Stimulated activated CD8-positive, alpha-beta memory T cell treated with anti-CD3 and anti-CD28 coated beads, Interleukin-7, amount 100 ng/mL, for 1 hour (primary cell): Measurements from ENCODE around the gene KRT37.
"Not testable (repeated sequence)": the region's sequence is repeated elsewhere in the genome, so short reads cannot be mapped to it uniquely, and the experiment has no call there.

ENCODE experiments used
- DNase-seq, 2 donors: peaks; one replicate each; pipeline ENCODE4 v3.0.0-alpha.2; 2020; ENCODE audit warnings: low read depth in 2 of 2

The KRT37 gene

DNA sequence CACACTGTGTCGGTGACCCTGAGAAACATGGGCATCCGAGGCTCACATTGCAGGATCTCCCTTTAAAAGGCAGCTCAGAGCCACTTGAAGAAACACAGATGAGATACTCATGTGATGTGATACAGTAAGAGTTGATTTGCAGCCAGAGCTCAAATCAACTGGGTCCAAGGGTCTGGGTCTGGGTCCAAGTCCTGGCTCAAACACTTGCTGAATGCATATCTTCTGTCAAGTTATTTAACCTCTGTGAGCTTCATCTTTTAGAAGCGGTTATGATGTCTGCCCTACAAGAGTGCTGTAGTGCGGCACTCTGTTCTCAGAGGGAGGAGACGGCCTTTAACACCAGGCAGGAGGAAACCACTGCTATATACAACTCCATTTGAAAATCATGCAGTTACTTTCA lies 10.0 kb upstream of the KRT37 start:
- no peak for DNase-seq

DNA sequence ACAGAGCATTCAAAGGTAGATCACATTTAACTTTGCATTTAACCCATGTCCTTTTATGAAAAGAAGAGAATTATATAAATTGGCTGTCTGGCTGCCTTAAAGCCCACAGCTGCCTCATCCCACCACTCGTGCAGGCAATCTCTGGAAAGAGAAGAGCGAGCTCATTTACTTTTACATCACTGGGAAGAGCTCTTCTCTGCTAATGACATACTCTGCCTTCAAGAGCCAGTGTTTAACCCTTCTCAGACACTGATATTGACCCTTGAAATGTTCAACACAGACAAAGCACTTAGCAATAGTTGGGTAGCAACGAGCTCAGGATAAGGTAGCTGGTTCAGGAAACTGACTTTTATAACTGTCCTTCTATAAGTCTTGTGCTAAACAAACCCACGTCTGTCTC lies 9.6 kb upstream of the KRT37 start:
- DNase-seq: no peak

DNA sequence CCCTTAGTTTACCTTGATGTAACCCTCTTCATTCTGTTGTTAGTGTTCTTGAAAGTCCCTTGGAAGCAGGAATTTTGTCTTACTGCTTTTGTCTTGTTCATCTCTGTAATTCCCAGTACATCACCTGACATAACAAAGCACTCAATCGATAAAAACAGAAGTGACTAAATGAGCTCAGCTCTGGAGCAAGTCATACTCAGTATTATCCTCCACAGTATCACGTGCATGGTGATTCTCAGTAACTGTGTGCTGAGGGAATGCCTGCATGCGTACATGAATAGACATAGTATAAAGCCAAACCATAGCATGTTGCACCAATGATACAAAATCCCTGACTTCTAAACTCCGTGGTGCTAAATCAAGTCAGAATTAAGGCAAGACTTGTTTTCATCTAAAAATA lies 9.2 kb upstream of the KRT37 start:
- no peak for DNase-seq

DNA sequence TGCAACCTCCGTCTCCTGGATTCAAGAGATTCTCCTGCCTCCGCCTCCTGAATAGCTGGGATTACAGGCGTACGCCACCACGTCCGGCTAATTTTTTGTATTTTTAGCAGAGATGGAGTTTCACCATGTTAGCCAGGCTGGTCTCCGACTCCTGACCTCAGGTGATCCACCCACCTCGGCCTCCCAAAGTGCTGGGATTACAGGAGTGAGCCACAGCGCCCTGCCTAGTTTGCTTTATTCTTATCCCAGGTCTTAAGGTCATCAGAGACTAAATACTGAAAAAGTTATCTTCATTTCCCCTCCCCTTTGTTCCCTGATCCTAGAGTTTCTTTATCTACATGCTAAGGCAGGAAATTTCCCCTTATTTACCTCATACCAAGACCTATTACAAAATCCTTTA lies 6.0 kb upstream of the KRT37 start:
- DNase-seq: not testable (repeated sequence)

DNA sequence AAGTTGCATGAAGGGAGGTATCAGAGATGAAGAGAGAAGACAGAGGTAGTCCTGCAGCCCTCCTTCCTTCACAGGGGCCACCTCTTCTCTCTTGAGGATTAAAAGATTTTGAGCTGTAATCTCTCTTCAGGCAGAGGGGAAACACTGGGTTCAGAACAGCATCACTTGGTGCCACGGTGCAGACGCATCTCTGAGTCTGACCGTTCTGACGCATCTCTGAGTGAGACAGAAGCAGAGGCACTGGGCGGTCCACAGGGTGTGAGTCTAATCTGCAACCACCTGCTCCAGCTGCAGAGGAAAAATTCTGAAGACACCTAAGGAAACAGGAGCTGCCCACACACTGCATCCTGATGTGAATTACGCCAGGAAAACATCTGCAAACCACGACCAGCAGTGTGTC lies 5.3 kb upstream of the KRT37 start:
- no peak for DNase-seq

DNA sequence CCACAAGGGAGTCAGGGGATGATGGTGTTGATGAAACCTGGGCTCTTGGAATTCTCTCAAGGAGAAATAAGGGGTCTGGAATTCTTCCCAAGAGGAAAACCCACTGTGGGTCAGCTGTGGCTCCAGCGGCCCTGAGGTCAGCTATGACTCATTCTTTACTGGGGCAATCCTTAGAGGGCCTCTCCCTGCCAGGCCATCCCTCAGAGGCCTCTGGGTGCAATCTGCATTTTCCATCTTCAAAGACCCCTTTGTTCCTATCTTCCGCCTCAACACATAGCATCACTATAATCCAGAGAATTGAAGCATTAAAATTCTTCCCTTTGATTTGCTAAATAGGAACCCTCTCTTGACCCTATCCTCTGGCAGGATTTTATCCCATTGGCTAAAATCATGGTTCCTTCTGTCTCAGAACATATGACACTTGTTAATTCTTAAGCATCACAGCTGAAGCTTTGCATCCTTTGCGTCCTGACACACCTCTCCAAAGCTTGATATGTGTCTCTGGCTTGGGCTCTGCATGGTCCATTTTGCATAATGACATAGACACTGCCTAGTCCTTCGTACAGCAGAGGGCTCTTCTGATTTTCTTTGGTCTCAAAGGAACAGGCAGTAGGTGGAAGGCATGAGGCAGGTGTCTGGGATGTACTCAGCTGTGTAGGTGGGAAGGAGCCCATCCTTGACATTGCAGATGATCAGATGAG lies 4.4 kb upstream of the KRT37 start:
- no peak for DNase-seq

DNA sequence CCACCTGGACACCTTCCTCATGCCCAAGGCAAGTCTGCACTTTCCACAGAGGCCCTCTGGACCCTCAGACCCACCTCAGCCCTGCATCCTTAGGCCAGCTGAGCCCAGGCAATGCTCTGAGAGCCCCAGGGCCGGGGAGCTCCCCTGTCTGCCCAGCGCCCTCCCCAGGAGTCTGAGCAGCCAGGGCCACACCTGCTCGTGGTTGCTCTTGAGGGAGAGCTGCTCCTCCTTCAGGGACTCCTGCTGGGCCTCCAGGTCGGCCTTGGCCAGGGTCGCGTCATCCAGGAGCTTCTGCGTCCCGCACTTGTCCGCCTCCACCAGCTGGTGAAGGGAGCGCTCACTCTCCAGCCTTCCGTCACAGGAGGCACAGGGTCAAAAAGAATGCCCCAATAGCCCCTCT lies 1.8 kb downstream of the KRT37 start:
- DNase-seq: not testable (repeated sequence)

DNA sequence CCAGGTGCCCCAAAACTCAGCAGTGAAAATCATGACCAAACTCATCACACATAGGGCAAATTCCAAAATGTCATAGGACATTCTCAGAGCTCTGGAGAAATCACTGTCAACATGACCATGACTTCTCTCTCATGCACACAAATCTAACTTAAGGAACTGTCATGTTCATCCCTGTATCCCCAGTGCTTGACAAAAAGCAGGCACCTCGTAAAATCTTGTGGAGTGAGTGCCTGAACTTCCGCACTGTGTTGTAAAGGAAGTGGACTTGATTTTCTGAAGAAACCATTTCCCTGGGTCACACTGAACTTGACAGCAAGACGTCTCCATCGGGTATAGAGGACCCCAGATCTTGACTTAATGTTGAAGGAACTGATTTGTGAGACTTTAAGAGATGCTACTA lies 2.8 kb downstream of the KRT37 start:
- no peak for DNase-seq

DNA sequence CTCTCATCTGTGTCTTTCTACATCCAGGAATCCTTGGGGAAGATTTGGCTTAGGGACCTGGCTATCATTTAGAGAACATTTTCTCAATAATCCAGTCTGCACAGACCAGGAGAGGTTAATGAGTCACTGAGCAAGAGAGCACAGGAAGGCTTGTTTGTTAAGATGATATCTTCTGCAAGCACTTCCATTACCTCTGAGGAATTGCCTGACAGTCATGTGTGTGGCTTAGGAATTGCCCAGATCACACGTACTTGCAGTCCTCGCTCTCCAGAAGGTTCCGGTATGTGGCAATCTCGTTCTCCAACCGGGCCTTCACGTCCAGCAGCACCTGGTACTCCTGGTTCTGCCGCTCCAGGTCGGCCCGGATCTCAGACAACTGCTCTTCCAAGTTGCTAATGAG lies 3.3 kb downstream of the KRT37 start:
- no peak for DNase-seq

DNA sequence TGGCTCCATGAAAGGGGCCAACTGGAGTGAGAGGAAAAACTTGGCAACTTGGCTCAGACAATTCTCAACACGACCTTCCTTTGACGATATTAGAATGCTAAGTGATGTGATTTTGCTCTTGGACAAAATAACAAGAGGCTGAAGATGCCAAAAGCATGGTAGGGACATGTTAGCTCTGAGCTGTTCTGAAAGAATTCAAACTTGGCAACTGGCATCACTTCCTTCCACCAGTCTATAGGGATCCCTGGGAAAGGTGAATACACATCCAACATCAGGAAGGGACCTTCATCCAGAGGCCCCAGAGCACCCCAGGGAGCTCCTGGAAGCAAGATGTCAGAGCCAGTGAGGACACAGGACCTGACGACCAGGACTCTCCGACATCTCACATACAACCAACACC lies 4.3 kb downstream of the KRT37 start:
- DNase-seq: no peak

DNA sequence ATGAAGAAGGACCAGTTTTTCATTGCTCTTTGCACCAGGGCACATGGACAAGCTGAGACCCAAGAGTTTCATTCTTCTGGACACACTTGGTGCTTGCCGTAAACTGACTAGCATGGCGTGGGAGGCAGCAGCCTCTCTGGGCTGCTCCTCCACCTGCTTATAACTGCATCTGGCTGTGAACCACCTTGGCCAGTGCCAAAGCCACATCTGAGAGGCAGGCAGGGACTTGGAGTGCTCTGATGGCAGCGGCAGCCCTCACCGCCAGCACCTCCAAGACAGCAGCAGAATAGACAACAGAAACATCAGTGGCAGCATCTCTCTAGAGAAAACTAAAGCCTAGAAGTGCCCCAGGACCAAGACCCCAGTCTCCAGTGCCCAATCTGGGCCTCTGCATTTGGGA lies 4.7 kb downstream of the KRT37 start:
- no peak for DNase-seq

DNA sequence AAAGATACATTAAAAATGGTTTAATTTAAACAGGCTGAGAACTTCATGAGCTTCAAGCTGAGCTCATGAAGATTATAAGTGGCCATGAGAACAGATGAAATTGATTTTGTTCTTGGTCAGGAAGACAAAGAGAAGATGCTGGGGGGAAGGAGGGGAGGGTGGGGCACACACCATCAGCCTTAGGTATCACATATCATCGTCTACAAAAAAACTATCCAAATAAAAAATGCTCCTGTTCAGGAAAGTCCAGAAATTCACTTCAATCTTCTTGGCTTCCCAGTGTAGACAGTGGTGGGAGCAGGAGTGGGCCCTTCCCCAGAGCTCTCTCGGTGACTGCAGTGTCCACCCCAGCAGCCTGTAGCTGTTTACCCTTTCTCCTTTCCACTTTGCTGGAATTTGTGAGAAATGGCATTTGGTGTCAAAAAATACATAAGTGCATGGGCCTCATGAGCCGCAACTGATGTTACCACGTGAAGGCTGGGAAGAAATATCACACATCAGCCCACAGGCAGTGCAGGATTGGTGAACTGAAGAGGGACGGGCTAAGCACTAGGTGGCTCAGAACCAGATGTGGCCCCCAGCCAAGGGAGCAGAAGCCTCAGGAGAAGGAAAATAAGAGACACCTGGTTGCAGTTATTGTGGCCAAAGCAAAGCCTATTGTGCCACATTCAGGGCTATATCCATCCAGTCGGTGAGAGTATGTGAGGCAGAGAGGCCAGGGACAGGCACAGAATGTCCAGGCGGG lies 6.1 kb downstream of the KRT37 start:
- no peak for DNase-seq

DNA sequence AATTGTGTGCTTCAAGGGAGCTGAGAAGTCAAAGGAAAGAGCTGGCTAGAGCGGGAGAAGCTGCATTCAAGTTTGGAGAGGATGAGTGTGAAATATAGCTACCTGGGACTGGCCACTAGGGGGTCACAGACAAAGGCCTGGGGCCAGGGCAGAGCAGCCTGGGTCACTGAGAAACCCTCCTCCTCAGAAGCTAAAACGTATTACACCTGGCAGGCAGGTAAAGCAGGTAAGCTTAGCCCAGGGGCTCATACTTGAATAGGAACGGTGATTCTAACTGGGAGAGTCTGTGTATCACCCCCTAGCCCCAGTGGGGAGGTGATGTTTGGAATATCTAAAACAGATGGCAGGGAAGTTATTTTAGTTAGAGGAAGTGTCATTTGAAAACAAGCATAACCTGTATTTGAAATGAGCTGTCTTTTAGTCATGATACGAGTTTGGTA lies 6.8 kb downstream of the KRT37 start:
- DNase-seq: no peak

DNA sequence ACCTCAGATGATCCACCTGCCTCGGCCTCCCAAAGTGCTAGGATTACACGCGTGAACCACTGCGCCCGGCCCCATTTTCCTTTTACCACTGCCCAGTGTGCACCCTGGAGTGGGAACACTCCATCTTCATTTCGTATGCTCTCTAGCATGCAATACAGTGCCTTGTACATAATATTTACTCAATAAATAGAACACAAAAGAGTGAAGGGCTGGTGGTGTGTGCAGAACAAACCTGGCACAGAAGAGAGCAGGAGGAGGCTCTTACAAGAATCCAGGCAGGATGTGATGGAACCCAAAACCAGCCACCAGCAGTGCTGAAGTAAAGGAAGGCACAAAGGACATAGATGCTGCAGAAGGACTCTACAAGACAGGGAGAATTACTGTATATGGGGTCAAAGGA lies 7.3 kb downstream of the KRT37 start:
- DNase-seq: no peak

DNA sequence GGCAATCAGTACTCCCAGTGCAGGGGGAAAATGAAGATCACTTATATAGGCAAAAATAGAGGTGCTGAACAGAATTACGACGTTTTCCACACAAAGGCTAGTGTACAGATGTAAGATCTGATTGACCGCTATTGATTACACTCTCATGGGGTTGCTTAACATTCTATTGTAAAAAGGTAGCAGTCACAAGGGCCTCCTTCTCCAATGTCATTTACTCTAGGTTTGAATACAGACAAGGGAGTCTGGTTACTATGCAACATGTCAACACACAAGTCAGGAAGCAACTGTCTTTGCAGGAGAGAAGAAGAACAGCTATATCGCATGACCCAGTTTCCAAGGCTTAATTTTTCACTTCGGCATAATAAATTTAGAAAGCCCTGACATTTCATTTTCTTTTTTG lies 7.9 kb downstream of the KRT37 start:
- no peak for DNase-seq

DNA sequence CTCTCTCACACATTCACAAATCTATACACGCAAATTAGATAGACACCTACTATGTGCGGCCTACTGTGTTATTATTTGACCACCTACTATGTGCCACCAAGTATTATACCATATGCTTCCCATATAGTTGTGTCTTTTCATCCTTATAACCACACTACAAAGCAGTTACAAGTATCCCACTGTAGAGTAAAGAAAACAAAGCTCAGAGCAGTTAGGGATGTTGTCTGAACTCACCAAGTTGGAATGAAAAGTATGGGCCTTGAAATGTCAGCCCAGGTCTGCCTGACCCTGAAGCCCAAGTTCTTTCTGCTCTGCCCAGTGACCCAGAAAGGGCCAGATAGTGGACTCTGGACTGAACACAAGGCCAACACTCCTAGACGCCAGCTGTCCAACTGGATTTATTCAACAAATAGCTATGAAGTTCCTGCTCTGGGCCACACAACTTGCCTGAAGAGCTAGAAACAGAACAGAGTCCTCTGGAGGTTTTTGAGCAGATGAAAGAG lies 8.5 kb downstream of the KRT37 start:
- no peak for DNase-seq

DNA sequence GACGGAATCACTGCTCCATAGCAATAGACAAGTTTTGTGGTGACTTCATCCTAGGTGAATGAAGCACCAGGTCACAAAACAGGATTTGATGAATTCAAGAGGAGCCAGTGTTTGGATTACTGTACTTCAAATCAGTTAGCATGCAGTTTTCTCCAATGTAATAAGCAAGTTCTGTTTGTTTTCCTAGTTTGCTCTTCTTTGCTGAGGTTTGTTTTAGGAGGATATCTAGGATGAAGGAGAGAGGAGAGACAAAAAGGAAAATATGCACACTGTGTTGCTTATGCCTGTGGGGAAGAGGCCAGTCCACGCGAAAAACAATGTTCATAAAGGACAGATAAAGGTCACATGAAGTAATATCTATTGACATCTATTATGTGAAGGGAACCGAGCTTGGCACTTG lies 9.0 kb downstream of the KRT37 start:
- no peak for DNase-seq

DNA sequence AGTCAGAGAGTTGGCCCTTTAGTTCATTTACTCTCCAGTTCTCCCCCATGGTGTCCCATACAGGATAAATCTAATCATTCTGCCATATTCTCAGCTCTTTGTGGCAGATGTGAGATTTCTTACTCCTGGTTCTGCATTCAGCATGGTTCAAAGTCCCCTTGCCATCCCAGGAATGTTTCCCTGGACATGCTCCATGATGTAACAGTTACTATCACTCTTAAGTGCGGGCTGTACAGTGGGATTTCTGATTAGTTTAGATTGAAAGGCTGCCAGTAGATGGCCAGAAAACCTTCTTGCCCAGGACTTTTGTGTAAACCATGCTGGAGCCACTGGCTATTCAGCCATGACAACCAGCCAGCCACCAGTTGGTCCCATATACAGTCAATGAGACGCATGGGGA lies 10.4 kb downstream of the KRT37 start:
- DNase-seq: no peak

DNA sequence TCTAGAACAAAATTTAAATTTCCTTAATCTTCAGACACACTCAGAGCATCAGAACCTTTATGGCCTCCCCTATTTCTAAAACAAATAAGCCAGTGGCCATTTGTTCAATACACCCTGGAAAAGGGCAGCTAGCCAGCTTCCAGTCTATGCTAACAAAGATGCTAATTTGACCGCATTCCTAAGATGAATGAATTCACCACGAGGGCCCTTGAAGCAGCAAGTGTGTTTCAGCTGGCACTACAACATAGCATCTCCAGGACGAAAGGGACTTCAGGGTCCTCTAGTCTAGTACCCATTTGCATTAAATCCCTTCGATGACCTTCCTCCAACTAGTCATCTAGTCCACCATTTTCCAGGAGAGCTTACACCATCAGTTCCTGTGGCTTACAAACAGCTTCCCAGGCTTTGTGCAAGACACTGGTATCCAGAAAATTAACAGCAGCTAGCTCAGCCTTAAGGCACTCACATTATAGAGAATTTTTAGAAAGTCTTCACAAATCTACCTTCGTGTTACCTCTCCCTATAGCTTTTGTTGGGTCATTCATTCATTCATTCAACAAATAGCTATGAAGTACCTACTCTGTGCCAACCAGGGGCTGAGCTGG lies 10.9 kb downstream of the KRT37 start:
- no peak for DNase-seq

DNA sequence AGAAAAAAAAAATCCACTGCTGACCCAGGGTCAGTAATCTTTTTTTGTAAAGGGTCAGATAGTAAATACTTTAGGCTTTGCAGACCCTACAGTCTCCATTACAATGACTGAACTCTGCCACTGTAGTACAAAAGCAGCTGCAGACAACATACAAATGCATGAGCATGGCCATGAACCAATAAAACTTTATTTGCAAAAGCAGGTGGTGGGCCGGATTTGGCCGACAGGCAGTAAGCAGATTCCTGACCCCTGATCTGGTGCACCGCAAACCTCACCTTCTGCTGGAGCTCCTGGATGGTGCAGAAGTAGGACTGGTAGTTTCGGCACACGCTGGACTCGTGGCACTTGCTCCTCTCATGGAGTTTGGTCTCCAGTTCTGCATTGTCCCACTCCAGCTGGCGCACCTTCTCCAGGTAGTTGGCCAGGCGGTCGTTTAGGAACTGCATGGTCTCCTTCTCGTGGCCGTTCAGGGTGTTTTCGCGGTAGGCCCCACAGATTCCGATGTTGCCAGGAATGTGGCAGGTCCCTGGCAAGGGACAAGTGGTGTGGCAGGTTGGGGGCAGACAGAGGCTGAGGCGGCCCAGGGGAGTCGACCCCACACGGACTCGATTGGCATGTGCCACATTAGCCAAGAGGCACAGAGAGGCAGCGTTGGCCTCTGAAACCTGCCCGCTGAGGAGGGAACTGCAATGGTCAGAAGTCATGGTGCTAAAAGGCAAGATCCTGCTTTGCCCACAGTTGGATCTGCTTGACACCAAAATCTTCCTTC lies 13.1 kb downstream of the KRT37 start:
- DNase-seq: no peak

DNA sequence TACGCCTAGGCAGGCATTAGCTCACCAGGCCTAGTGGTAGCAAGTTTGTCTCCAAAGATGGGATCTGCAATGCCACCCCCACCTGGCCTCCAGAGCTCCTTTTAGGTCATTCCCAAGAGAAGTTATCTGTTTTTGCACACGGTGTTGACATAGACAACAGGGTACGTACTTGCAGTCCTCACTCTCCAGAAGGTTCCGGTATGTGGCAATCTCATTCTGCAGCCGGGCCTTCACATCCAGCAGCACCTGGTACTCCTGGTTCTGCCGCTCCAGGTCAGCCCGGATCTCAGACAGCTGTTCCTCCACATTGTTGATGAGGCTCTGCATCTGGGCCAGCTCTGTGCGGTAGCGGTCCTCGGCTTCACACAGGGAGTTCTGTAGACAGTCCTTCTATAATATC lies 17.2 kb downstream of the KRT37 start:
- no peak for DNase-seq

DNA sequence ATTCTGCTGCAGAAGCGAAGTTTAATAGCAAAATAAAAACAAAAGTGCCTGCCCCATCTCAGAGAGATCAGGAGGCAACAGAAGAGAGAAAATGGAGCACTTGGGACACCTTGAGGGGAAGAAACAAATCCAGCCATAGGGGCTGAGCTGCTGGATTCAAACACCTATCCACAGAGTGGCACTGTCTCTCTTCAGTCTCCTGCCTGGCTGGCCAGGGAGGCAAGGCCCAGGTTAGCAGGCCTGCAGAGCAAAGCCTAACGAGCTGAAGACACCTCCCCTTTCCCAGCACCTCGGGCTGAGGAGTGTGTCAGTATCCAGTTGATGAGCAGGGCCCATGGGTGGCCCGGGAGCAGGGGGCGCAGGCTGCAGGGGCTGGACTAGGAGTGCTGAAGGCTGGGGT lies 18.2 kb downstream of the KRT37 start:
- DNase-seq: no peak
